Fibroblast of gingiva (primary cell): Measurements from ENCODE around the gene GPS1.

ENCODE experiments used
- DNase-seq: peaks from one replicate; pipeline ENCODE4 v3.0.0-alpha.2; 2011; ENCODE audit warnings: low read depth

GPS1 gene

GRCh38 chr17:82090549-82091263 is 39.0 kb downstream of the GPS1 start:
- DNase-seq: no peak

- DNase-seq: no peak
Measured at GRCh38 chr17:82091264-82092066, 39.8 kb downstream of the GPS1 start.

GRCh38 chr17:82092094-82092586 is 40.4 kb downstream of the GPS1 start:
- DNase-seq: no peak

GRCh38 chr17:82092628-82092994 is 40.9 kb downstream of the GPS1 start:
- no peak for DNase-seq

DNA sequence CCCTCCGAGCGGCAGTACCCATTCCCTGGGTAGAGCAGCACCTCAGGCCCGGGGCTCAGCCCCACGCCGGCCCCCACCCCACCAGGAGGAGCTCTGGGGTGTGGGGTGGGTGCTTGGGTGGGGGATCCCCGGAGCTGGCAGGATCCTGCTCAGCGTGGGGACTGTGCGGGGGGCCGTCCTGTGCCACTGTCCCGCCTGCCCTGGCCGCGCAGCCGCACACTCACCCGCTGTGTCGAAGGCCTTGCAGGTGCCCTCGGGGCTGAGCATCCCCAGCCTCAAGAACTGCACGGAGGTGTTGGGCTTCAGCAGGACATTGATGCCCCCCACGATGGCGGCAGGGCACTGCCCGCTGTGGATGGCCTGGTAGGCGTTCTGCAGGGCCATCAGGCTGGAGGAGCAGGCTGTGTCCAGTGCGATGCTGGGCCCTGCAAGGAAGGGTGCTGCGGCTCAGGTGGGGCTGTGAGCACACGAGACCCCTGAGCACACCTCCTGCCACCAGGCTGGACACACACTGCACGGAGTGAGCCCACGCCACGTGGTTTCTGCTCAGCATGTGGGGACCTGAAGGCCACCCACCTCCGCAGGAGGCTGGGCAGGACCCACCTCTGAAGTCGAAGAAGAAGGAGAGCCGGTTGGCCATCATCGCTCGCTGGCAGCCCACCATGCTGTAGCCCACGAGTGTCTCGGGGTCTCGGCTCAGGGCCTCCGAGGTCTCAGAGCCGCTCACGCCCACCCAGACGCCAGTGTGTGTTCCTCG is 41.5 kb downstream of the GPS1 start:
- no peak for DNase-seq

GRCh38 chr17:82094931-82095776 is 43.5 kb downstream of the GPS1 start:
- DNase-seq: no peak

GRCh38 chr17:82095777-82096708 is 44.3 kb downstream of the GPS1 start:
- DNase-seq: no peak

GRCh38 chr17:82096709-82097183 is 45.0 kb downstream of the GPS1 start:
- DNase-seq: no peak

DNA sequence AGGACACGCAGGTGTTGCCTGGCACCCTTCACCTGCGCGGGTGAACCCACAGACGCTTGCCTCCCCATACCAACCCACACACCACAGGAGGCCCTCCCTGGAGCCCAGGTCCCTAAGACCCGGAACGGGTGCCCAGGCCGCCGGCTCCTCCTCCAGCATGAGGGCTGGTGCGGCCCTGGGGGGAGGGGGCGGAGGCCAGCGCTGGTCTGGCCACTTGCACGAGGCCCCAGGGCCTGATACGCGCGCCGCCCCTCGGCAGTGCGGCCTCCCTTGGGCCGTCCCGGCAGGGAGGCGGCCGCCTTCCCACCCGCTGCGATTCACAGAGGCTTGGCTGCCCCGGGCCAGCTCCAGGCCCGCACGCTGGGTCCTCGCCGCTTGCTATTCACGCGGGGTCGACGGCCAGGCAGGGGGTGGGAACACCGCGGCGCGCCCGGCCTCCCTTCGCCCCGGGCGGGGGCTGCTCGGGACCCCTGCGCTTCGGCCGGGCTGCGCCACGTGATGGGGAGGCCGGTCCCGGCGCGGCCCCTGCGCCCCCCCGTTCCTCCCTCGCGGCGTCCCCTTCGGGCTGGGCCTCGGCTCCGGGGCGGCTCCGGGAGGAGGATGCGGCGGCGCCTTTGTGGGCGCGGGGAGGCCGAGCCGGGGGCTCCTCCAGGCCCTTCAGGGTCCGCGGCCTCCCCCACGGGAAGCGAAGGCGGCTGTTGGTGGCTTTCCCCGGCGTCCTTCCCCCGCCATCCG is 45.7 kb downstream of the GPS1 start:
- DNase-seq: peak; percentile 73

- DNase-seq: no peak
Measured at GRCh38 chr17:82097919-82098168, 46.1 kb downstream of the GPS1 start.

DNA sequence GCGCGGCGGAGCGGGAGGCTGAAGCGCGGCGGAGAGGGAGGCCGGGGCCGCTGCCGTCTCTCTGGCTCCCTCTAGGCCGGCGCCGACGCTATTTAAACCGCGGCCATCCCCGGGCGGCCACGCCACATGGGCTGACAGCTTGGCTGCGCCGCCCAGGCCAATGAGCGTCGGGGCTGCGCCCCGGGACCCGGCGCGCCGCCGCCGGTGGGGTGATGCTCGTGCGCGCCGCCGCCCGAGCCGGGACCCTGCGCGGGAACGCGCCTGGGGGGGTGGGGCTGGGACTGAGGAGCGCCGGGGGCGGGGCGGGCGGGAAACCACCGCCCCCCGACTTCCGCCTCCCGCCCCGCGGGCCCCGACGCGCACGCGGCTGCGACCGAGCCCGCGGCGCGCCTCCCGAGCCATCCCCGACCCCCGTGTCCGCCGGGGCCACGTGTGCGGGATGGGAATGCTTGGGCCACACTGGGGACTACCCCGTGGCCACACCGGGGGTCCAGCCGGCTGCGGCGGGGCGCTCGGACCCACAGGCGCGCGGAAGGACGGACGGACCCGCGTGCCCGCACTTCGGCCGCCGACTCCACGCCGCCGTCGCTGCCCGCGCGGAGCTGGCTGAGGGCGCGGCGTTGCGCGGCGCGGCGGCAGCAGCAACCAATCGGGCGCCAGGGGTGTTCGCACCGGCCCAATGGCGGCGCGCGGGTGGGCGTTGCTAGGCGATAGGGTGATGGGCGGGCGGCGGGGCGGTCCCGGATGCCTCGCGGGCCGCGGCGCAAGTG is 46.7 kb downstream of the GPS1 start, which contains the start of gene FASN:
TSS of gene FASN (minus strand) at position 68 of the 770 bp plus-strand sequence. CDS start 1,791 bp downstream, outside the sequence.
- DNase-seq: peak; percentile 96

- DNase-seq: no peak
Measured at GRCh38 chr17:82098939-82099763, 47.5 kb downstream of the GPS1 start.

DNA sequence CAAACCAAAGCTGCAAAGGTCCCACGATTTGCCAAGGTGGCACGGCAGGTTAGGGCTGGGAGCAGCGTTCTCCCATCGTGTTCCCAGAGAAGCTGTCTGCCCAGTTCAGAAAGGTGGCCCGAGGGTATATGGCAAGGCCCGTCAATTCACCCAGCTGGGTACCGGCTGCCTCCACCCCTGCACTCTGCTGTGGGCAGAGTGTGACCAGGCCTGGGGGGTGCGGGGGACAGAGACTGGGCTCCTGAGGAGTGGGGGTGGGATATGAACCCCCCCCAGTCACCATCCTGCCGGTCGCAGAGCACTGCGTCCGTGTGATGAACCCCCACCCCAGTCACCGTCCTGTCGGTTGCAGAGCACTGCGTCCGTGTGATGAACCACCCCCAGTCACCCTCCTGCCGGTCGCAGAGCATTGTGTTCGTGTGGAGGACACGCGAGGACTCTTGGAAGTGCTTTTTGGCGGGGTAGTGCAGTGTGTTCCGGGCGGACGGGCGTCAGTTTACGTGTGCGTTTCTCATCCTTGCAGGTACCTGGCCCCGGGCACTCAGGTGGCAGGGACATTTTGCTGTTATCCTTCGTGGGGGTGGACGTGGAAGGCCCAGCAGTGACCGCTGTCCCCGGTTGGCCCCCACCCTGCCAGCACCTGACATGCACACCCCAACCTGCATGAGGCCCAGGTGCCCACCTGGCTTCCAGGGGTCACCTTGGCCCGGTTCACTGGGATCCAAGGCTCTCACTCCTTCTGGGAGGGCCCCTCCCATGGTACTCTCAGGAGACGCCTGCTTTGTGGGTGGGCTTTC is 49.0 kb downstream of the GPS1 start:
- DNase-seq: no peak

DNA sequence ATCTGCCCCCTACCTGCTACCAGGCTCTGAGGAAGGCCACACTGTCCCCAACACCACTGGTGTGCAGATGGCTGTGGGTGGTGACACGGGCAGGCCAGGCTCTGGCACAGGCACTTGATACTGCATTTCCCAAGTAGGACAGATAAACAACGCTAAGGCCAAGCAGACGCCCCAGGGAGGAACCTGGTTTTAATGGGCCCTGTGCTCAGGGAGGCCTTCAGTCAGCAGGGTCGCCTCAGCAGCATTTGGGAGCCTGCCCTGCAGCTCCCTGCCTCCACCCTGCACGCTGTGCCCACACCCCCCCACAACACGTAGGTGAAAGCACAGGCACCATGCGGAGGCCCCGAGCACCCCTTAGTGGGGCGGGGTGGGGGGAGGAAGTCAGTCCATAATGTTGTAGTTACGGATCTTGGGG is 49.6 kb downstream of the GPS1 start:
- no peak for DNase-seq

DNA sequence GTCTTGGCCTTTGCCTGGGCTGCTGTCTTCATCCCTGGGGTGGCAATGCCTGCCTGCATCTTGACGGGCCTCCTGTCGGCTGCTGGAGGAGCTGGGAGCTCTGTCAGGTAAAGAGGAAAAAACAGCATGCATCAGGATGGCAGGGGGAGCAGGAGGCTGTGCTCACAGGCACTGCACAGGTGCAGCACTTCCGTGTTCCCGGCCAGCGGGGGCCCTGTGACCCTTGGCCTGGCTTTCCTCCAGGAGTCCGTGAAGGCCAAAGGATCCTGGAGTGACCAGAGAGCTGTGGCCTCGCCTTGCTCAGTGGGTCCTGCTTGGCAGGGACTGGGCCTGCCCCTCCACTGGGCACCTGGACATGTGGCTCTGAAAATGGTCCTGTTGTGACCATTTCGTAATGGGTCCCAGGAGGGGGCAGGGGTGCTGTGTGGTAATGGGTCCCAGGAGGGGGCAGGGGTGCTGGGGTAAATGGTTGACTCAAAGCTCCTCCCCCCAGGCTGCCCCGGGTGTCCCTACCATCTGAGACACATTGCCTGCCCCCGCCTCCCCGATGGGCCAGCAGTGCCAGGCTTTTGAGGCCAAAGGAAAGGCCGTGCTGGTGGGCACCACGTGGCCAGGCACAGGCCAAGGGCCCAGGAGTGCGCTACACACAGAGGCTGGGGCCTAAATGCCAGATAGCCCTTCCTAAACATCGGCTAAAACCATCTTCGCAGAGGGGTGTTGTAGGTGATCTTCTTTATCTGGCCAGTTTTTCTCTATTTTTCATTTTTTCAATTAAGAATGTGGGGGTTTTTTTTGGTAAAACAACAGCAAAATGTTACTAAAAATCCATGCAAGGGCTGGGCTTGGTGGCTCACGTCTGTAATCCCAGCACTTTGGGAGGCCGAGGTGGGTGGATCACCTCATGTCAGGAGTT is 50.3 kb downstream of the GPS1 start:
- DNase-seq: no peak
